ENCODE results near the gene ALDH1B1. TPM values are rescaled to one million over a fixed set of nuclear protein-coding genes. Genes with fewer than 3 reads are reported as not detected.

Gene ALDH1B1
- total RNA-seq, 4 donors from 2014 or later: 2.2 to 4.3 (median 3.4) TPM

GRCh38 chr9:38436708-38437107 is 44.2 kb downstream of the ALDH1B1 start:
- H3K4me1 ChIP-seq: no peaks in the 10 kb centered on the region
- H3K4me3 ChIP-seq: no peak overlapping the region
- H3K36me3 ChIP-seq: no peaks in the 10 kb centered on the region
- H3K27me3 ChIP-seq: no peaks in the 10 kb centered on the region
- no peak overlapping the region for H3K27ac ChIP-seq
- WGBS: 94% methylated on average over 2 of the region's 2 CpGs
- TF ChIP-seq EP300 (IDR thresholded peaks at IDR 0.05) (no peak), POLR2AphosphoS5 (IDR thresholded peaks at IDR 0.05) (no peak), CTCF (IDR thresholded peaks at IDR 0.05) (no peak), POLR2A (IDR thresholded peaks at IDR 0.05) (no peak)
- H3K9me3 ChIP-seq: no peaks in the 10 kb centered on the region
- DNase-seq (ENCODE audit: low spot score in 2 of 2): no peak

GRCh38 chr9:38437193-38437823 is 44.8 kb downstream of the ALDH1B1 start:
- Histone ChIP-seq H3K27ac (no peak overlapping the region), H3K4me1 (no peaks in the 10 kb centered on the region), H3K36me3 (no peaks in the 10 kb centered on the region), H3K27me3 (no peaks in the 10 kb centered on the region), H3K9me3 (no peaks in the 10 kb centered on the region), H3K4me3 (no peak overlapping the region)
- no peak for DNase-seq (ENCODE audit: low spot score in 2 of 2)
- TF ChIP-seq EP300 (IDR thresholded peaks at IDR 0.05) (no peak), CTCF (IDR thresholded peaks at IDR 0.05) (no peak), POLR2AphosphoS5 (IDR thresholded peaks at IDR 0.05) (no peak), POLR2A (IDR thresholded peaks at IDR 0.05) (no peak)
- WGBS: 69% methylated on average over 11 of the region's 11 CpGs

- Histone ChIP-seq H3K27me3 (no peaks in the 10 kb centered on the region), H3K4me1 (no peaks in the 10 kb centered on the region), H3K27ac (no peak overlapping the region), H3K9me3 (no peaks in the 10 kb centered on the region), H3K4me3 (no peak overlapping the region), H3K36me3 (no peaks in the 10 kb centered on the region)
- DNase-seq (ENCODE audit: low spot score in 2 of 2): no peak
- TF ChIP-seq POLR2A (IDR thresholded peaks at IDR 0.05) (no peak), POLR2AphosphoS5 (IDR thresholded peaks at IDR 0.05) (no peak), EP300 (IDR thresholded peaks at IDR 0.05) (no peak), CTCF (IDR thresholded peaks at IDR 0.05) (no peak)
- WGBS: 66% methylated on average over 3 of the region's 3 CpGs
These were observed 46.9 kb downstream of the ALDH1B1 start for GRCh38 chr9:38439291-38439915.

- Histone ChIP-seq H3K36me3 (no peaks in the 10 kb centered on the region), H3K4me3 (no peak overlapping the region), H3K9me3 (no peaks in the 10 kb centered on the region), H3K27ac (no peak overlapping the region), H3K27me3 (no peaks in the 10 kb centered on the region), H3K4me1 (no peaks in the 10 kb centered on the region)
- no peak for DNase-seq (ENCODE audit: low spot score in 2 of 2)
- WGBS: 100% methylated on average over 1 of the region's 1 CpG
- TF ChIP-seq EP300 (IDR thresholded peaks at IDR 0.05): no peak
- no peak for TF ChIP-seq POLR2A (IDR thresholded peaks at IDR 0.05)
- TF ChIP-seq CTCF (IDR thresholded peaks at IDR 0.05): no peak
These were observed 47.4 kb downstream of the ALDH1B1 start for GRCh38 chr9:38439916-38440301.

GRCh38 chr9:38440516-38440915 is 48.0 kb downstream of the ALDH1B1 start:
- Histone ChIP-seq H3K4me3 (no peak overlapping the region), H3K4me1 (no peaks in the 10 kb centered on the region), H3K27ac (no peak overlapping the region), H3K36me3 (no peaks in the 10 kb centered on the region), H3K9me3 (no peaks in the 10 kb centered on the region), H3K27me3 (peaks cover 6% of the 10 kb centered on the region)
- DNase-seq (ENCODE audit: low spot score in 2 of 2): no peak
- TF ChIP-seq EP300 (IDR thresholded peaks at IDR 0.05): no peak
- WGBS: 80% methylated on average over 3 of the region's 3 CpGs

Measured in suprapubic skin (tissue), 4 donors.